Mesendoderm (in vitro differentiated cells): ENCODE data around the gene IL1A.
A peak's percentile ranks its signal among the peaks of the same experiment; 100 is the strongest.

Source experiments
- DNase-seq: peaks from one replicate; pipeline ENCODE4 v3.0.0; 2013
- H2AK5ac ChIP-seq: 2 replicates; pipeline ENCODE4 v1.6.1; 2013; ENCODE audit warnings: low read length, inconsistent platforms
- H2BK120ac ChIP-seq: 2 replicates; pipeline ENCODE4 v1.6.1; 2013; ENCODE audit warnings: low read depth, mild to moderate bottlenecking, low read length, moderate library complexity, mixed read lengths
- H2BK15ac ChIP-seq: replicated peaks from 2 replicates; pipeline ENCODE4 v1.6.1; 2013; ENCODE audit warnings: low read depth, mild to moderate bottlenecking, moderate library complexity
- H2BK5ac ChIP-seq: 2 replicates; pipeline ENCODE4 v1.6.1; 2013; ENCODE audit warnings: low read length, inconsistent platforms
- H3K18ac ChIP-seq: 2 replicates; pipeline ENCODE4 v1.6.1; 2013; ENCODE audit warnings: mild to moderate bottlenecking, low read length, mixed read lengths
- H3K23ac ChIP-seq: one replicate; pipeline ENCODE4 v1.6.1; 2013; ENCODE audit warnings: low read length
- H3K27ac ChIP-seq: 2 replicates; pipeline ENCODE4 v1.5.1; 2013; ENCODE audit warnings: low read depth, mild to moderate bottlenecking, inconsistent platforms, low read length, moderate library complexity
- H3K27me3 ChIP-seq: 2 replicates; pipeline ENCODE4 v1.6.1; 2013; ENCODE audit warnings: low read length, control low read depth, mild to moderate bottlenecking, inconsistent platforms; ENCODE audit not compliant: insufficient read depth, poor library complexity
- H3K36me3 ChIP-seq: 2 replicates; pipeline ENCODE4 v1.6.1; 2013; ENCODE audit warnings: low read length, inconsistent platforms; ENCODE audit not compliant: control insufficient read depth, insufficient read depth
- H3K4ac ChIP-seq: one replicate; pipeline ENCODE4 v1.6.1; 2013; ENCODE audit warnings: low read depth, mild to moderate bottlenecking, low read length, moderate library complexity
- H3K4me1 ChIP-seq: 2 replicates; pipeline ENCODE4 v1.6.1; 2013; ENCODE audit warnings: low read depth, low read length, inconsistent platforms; ENCODE audit not compliant: control insufficient read depth
- H3K4me2 ChIP-seq: 2 replicates; pipeline ENCODE4 v1.6.1; 2013; ENCODE audit warnings: low read length
- H3K4me3 ChIP-seq: 2 replicates; pipeline ENCODE4 v1.5.1; 2013; ENCODE audit warnings: mild to moderate bottlenecking, low read length
- H3K56ac ChIP-seq: one replicate; pipeline ENCODE4 v1.6.1; 2013; ENCODE audit warnings: low read length
- H3K79me1 ChIP-seq: 2 replicates; pipeline ENCODE4 v1.6.1; 2013; ENCODE audit warnings: low read length, inconsistent platforms
- H3K79me2 ChIP-seq: 2 replicates; pipeline ENCODE4 v1.6.1; 2013; ENCODE audit warnings: mild to moderate bottlenecking, low read length; ENCODE audit not compliant: control insufficient read depth, insufficient read depth
- H3K9ac ChIP-seq: 2 replicates; pipeline ENCODE4 v1.6.1; 2013; ENCODE audit warnings: low read length, inconsistent platforms
- H4K5ac ChIP-seq: one replicate; pipeline ENCODE4 v1.6.1; 2013; ENCODE audit warnings: low read length
- H4K8ac ChIP-seq: one replicate; pipeline ENCODE4 v1.6.1; 2013; ENCODE audit warnings: low read depth, mild to moderate bottlenecking, control low read depth, low read length, moderate library complexity
- WGBS: extraction: QIAGEN DNeasy Blood & Tissue Kit; methylation state at CpG from one replicate; pipeline ENCODE4 v1.1.7; 2013; ENCODE audit warnings: low lambda C conversion rate, missing lambda C conversion rate; ENCODE audit not compliant: insufficient coverage; ENCODE audit errors: extremely low coverage; 5-methylcytosine and 5-hydroxymethylcytosine counted together

IL1A gene

DNA sequence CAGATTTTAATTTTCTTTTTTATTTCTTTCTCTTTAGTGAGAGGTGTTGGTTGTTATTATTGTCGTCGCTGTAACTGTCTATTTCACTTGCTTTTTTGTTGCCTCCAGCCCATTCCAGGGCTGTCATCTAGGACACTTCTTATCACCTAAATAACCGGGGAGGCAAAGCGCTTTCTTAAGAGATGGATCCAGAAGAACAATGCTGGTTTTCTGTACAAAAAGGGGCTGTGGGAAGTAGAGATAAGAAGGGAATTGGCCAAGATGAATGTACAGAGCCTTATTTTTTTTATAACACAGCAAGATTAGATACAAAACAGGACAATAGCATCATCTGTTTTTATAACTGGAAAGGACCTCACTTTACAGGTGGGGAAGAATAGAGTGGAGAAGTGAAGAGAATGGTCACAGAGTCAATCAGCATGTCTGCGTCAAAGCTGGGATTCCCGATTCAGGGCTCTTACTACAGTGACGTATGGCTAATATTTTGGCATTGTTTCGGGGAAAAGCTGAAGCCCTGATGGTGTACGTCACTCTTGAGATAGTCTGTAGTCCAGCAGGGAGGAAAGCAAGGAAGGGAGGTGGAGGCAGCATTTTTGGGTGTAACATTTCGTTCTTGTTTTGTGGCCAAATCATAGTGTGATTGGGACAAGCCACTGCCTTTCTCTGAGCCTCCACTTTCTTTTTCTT lies 29.1 kb upstream of the IL1A start:
- no peaks in the 10 kb centered on the region for H3K79me2 ChIP-seq
- no CpG with 5 or more reads among the region's 10 CpGs for WGBS
- no peak overlapping the region for H4K8ac ChIP-seq
- no peak overlapping the region for H3K23ac ChIP-seq
- no peak overlapping the region for H2BK15ac ChIP-seq
- H3K9ac ChIP-seq: no peak overlapping the region
- no peaks in the 10 kb centered on the region for H3K36me3 ChIP-seq
- peak overlapping the region; percentile 61 for H3K18ac ChIP-seq
- peak overlapping the region; percentile 35 for H2BK120ac ChIP-seq
- H3K79me1 ChIP-seq: no peaks in the 10 kb centered on the region
- no peak overlapping the region for H2AK5ac ChIP-seq
- H3K27me3 ChIP-seq: no peaks in the 10 kb centered on the region
- no peak overlapping the region for H2BK5ac ChIP-seq
- no peak overlapping the region for H3K4me3 ChIP-seq
- H4K5ac ChIP-seq: no peak overlapping the region
- H3K4ac ChIP-seq: no peak overlapping the region
- no peak overlapping the region for H3K4me2 ChIP-seq
- H3K4me1 ChIP-seq: no peaks in the 10 kb centered on the region
- H3K27ac ChIP-seq: no peak overlapping the region
- no peak overlapping the region for H3K56ac ChIP-seq
- no peak for DNase-seq

DNA sequence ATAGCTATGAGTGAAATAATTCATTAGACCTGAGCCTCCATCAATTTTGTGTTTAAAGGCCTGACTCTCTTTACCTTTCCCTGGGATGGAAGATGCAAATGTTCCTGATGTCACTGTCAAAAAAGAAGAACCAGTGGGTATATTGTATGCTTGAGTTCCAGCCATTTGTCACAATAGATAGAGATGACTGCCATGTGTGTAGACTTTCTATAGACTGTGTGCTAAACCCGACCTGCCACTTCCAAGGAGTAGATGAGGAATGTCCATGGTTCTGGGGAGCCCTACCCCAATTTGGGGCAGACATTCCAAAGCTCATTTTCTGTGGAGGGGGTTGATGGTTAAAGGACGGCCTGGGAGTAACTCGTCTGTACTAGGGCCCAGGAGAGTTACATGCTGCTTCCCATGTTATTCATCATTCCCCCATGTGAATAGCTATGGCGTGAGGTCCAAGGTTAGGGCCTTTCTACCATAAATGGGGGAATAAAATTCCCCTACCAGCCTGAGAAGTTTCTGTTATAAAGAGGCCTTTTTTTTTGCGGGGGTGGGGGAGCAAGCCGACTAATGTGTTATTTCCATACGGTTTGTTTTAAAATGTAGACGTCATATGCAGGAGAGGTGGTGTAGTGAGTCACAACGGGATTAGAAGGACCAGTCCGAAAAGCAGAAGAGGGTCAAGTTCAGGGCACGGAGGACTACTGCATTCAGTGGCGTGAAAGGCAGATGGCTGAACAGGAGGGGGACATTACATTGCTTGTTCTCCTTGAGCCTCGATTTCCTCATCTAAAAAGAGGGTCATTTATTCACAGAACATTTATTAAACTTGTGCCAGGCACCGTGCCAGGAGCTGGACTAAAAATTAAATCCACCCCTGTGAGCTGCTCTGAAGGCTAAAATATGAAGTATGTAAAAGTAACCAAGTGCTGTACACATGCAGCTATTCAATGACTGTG lies 28.3 kb upstream of the IL1A start:
- no peak overlapping the region for H3K9ac ChIP-seq
- WGBS: no CpG with 5 or more reads among the region's 14 CpGs
- H2BK120ac ChIP-seq: no peak overlapping the region
- no peaks in the 10 kb centered on the region for H3K36me3 ChIP-seq
- DNase-seq: no peak
- no peaks in the 10 kb centered on the region for H3K79me1 ChIP-seq
- no peak overlapping the region for H2AK5ac ChIP-seq
- no peak overlapping the region for H3K4me3 ChIP-seq
- no peak overlapping the region for H3K27ac ChIP-seq
- no peak overlapping the region for H4K5ac ChIP-seq
- H3K4ac ChIP-seq: no peak overlapping the region
- no peak overlapping the region for H3K23ac ChIP-seq
- H3K4me2 ChIP-seq: no peak overlapping the region
- no peak overlapping the region for H3K56ac ChIP-seq
- no peak overlapping the region for H2BK15ac ChIP-seq
- no peak overlapping the region for H2BK5ac ChIP-seq
- no peaks in the 10 kb centered on the region for H3K79me2 ChIP-seq
- H4K8ac ChIP-seq: no peak overlapping the region
- no peaks in the 10 kb centered on the region for H3K4me1 ChIP-seq
- no peaks in the 10 kb centered on the region for H3K27me3 ChIP-seq
- peak overlapping the region; percentile 5 for H3K18ac ChIP-seq

DNA sequence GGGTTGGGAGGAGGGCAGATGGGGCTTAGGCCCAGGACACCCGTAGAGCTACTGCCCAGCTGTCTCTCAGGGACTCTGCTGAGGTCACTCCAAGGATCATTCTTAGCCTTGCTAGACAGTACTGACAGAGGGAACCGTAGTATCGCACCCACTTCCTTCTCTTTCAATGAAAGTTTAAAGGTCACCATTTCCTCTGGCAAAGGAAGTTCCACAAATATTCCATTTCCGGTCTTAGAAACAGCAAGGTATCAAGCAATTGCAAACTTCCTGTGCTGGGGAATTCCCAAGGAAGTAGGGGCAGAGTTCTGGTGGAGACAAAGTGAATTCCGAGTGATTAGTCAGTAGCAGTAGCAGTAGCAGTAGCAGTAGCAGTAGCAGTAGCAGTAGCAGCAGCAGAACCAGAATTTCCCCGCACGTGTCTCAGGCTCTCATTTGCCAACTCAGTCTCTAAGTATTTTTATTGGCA lies 27.6 kb upstream of the IL1A start:
- H3K4ac ChIP-seq: no peak overlapping the region
- no CpG with 5 or more reads among the region's 7 CpGs for WGBS
- H3K56ac ChIP-seq: no peak overlapping the region
- H2BK120ac ChIP-seq: no peak overlapping the region
- peak; percentile 51 for DNase-seq
- no peak overlapping the region for H2BK5ac ChIP-seq
- H3K4me1 ChIP-seq: no peaks in the 10 kb centered on the region
- H2AK5ac ChIP-seq: no peak overlapping the region
- H3K79me2 ChIP-seq: no peaks in the 10 kb centered on the region
- no peak overlapping the region for H3K23ac ChIP-seq
- no peaks in the 10 kb centered on the region for H3K36me3 ChIP-seq
- H3K18ac ChIP-seq: peak overlapping the region; percentile 32
- H3K4me2 ChIP-seq: no peak overlapping the region
- no peak overlapping the region for H3K27ac ChIP-seq
- H3K4me3 ChIP-seq: no peak overlapping the region
- H4K5ac ChIP-seq: no peak overlapping the region
- H4K8ac ChIP-seq: no peak overlapping the region
- H3K27me3 ChIP-seq: no peaks in the 10 kb centered on the region
- H3K79me1 ChIP-seq: no peaks in the 10 kb centered on the region
- no peak overlapping the region for H3K9ac ChIP-seq
- H2BK15ac ChIP-seq: no peak overlapping the region

GRCh38 chr2:112811276-112811831 lies 27.1 kb upstream of the IL1A start:
- H2BK120ac ChIP-seq: no peak overlapping the region
- H2BK15ac ChIP-seq: no peak overlapping the region
- no peak overlapping the region for H3K18ac ChIP-seq
- H3K23ac ChIP-seq: no peak overlapping the region
- H2AK5ac ChIP-seq: no peak overlapping the region
- H3K4me1 ChIP-seq: no peaks in the 10 kb centered on the region
- H3K4me2 ChIP-seq: no peak overlapping the region
- no peak overlapping the region for H4K8ac ChIP-seq
- no peak overlapping the region for H3K4ac ChIP-seq
- H3K4me3 ChIP-seq: no peak overlapping the region
- no peak overlapping the region for H3K27ac ChIP-seq
- DNase-seq: no peak
- H3K27me3 ChIP-seq: no peaks in the 10 kb centered on the region
- WGBS: no CpG with 5 or more reads among the region's 3 CpGs
- H3K56ac ChIP-seq: no peak overlapping the region
- no peaks in the 10 kb centered on the region for H3K79me2 ChIP-seq
- H4K5ac ChIP-seq: no peak overlapping the region
- H3K9ac ChIP-seq: no peak overlapping the region
- H3K36me3 ChIP-seq: no peaks in the 10 kb centered on the region
- H3K79me1 ChIP-seq: no peaks in the 10 kb centered on the region
- H2BK5ac ChIP-seq: no peak overlapping the region

DNA sequence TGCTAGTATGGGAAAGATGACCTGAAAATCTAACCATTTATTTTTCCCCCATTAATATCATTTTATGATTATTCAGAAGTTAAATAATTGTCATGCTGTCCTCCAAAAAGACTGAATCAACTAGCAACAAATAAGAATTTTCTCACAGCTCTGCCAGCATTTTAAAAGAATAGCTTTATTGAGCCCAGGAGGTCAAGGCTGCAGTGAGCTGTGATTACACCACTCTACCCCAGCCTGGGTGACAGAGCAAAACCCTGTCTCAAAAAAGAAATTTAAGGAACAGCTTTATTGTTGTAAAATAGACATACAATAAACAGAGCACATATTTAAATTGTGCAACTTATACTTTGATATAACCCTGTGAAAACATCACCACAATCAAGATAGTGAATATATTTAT lies 24.8 kb upstream of the IL1A start:
- no peak overlapping the region for H4K5ac ChIP-seq
- no peak overlapping the region for H3K27ac ChIP-seq
- no peak overlapping the region for H3K23ac ChIP-seq
- no peak overlapping the region for H3K4me2 ChIP-seq
- H3K79me2 ChIP-seq: no peaks in the 10 kb centered on the region
- H3K4ac ChIP-seq: no peak overlapping the region
- H3K4me1 ChIP-seq: no peaks in the 10 kb centered on the region
- H3K36me3 ChIP-seq: no peaks in the 10 kb centered on the region
- H2AK5ac ChIP-seq: no peak overlapping the region
- DNase-seq: no peak
- no peak overlapping the region for H2BK5ac ChIP-seq
- H3K79me1 ChIP-seq: no peaks in the 10 kb centered on the region
- no peak overlapping the region for H4K8ac ChIP-seq
- no peak overlapping the region for H3K18ac ChIP-seq
- H3K27me3 ChIP-seq: no peaks in the 10 kb centered on the region
- H3K56ac ChIP-seq: no peak overlapping the region
- no peak overlapping the region for H3K4me3 ChIP-seq
- no peak overlapping the region for H3K9ac ChIP-seq
- H2BK120ac ChIP-seq: no peak overlapping the region
- no peak overlapping the region for H2BK15ac ChIP-seq
